Amygdala (tissue), 56 donors: ENCODE measurements around the gene AGTRAP.

Experiments used
- DNase-seq, 56 donors: peaks; one replicate each; lab custom pipeline; 2025; lab: John Stamatoyannopoulos, UW

Gene AGTRAP

GRCh38 chr1:11735854-11736745 lies at the start of gene AGTRAP:
Gene AGTRAP (plus strand): TSS chr1:11736136. CDS start chr1:11736209, 73 bp downstream.
- DNase-seq: peak; percentile 72 to 98 (median 90)

GRCh38 chr1:11688506-11688905 lies 47.4 kb upstream of the AGTRAP start:
- no peak for DNase-seq

GRCh38 chr1:11690397-11691301 lies 45.3 kb upstream of the AGTRAP start:
- peak in 2 of 56 donors; percentile 11 to 18 for DNase-seq

GRCh38 chr1:11691302-11691914 lies 44.5 kb upstream of the AGTRAP start, which contains the start of gene DRAXIN:
Gene DRAXIN (plus strand): TSS chr1:11691710. CDS start chr1:11706259, 14,549 bp downstream.
- DNase-seq: peak in 10 of 56 donors; percentile 11 to 48 (median 27)

GRCh38 chr1:11691928-11692711 lies 43.8 kb upstream of the AGTRAP start:
- DNase-seq: no peak

GRCh38 chr1:11693024-11693590 lies 42.8 kb upstream of the AGTRAP start:
- DNase-seq: peak in 15 of 56 donors; percentile 17 to 57 (median 34)

GRCh38 chr1:11693917-11694316 lies 42.0 kb upstream of the AGTRAP start:
- DNase-seq: no peak

- DNase-seq: no peak
Observed at GRCh38 chr1:11695861-11696260, 40.1 kb upstream of the AGTRAP start.

GRCh38 chr1:11697188-11697892 lies 38.6 kb upstream of the AGTRAP start:
- no peak for DNase-seq

- DNase-seq: no peak
Observed at GRCh38 chr1:11697893-11698210, 38.1 kb upstream of the AGTRAP start.

GRCh38 chr1:11700601-11701467 lies 35.1 kb upstream of the AGTRAP start:
- DNase-seq: peak in 2 of 56 donors; percentile 22 to 26

GRCh38 chr1:11701551-11701961 lies 34.4 kb upstream of the AGTRAP start:
- peak in 53 of 56 donors; percentile 25 to 91 (median 77) for DNase-seq

- peak in 1 of 56 donors; percentile 31 for DNase-seq
Observed at GRCh38 chr1:11701981-11702803, 33.7 kb upstream of the AGTRAP start.

GRCh38 chr1:11703357-11704193 lies 32.4 kb upstream of the AGTRAP start:
- DNase-seq: no peak

- peak in 10 of 56 donors; percentile 3 to 34 (median 16) for DNase-seq
Observed at GRCh38 chr1:11704194-11704529, 31.8 kb upstream of the AGTRAP start.
